Activated naive CD8-positive, alpha-beta T cell treated with anti-CD3 and anti-CD28 coated beads, Interleukin-2, amount 10 ng/mL, durations not matched to agents 7 days and 5 days (primary cell): ENCODE measurements around the gene WDHD1. TPM values are rescaled to one million over a fixed set of nuclear protein-coding genes. Genes with fewer than 3 reads are reported as not detected.
"Not testable (repeated sequence)": the region's sequence is repeated elsewhere in the genome, so short reads cannot be mapped to it uniquely, and the experiment has no call there.

ENCODE experiments used
- ATAC-seq: fragments of 150-1000 bp; cut with Tn5 transposase; one replicate; pipeline ENCODE4 v1.10.0; 2021; ENCODE audit warnings: low read depth, moderate library complexity
- POLR2A ChIA-PET: fragments of 350-600 bp; sonication (Branson Sonifier 250); formaldehyde crosslinking; loops from one replicate; lab custom pipeline; 2021; ENCODE audit warnings: antibody characterized with exemption; lab: Charles Lee
- DNase-seq: peaks from one replicate; pipeline ENCODE4 v3.0.0; 2021
- H3K27ac Mint-ChIP-seq: one replicate; pipeline ENCODE4 v1.8.0; 2022; ENCODE audit warnings: mild to moderate bottlenecking, mixed read lengths
- H3K27me3 Mint-ChIP-seq: one replicate; pipeline ENCODE4 v1.8.0; 2022; ENCODE audit warnings: mild to moderate bottlenecking, moderate library complexity, mixed read lengths
- H3K36me3 Mint-ChIP-seq: one replicate; pipeline ENCODE4 v1.8.0; 2021; ENCODE audit warnings: mild to moderate bottlenecking, mixed read lengths
- H3K4me1 Mint-ChIP-seq: one replicate; pipeline ENCODE4 v1.8.0; 2021; ENCODE audit warnings: mixed read lengths
- H3K4me3 Mint-ChIP-seq: one replicate; pipeline ENCODE4 v1.8.0; 2022; ENCODE audit warnings: mild to moderate bottlenecking, moderate library complexity, mixed read lengths
- H3K9me3 Mint-ChIP-seq: one replicate; pipeline ENCODE4 v1.8.0; 2021; ENCODE audit warnings: mixed read lengths
- total RNA-seq, 2 experiments: library from RNA; stranded (reverse); gene quantifications; one replicate each; pipeline ENCODE4 v1.2.3, GENCODE V29; 2021

WDHD1 gene
- total RNA-seq, 2 experiments from 2014 or later = 35.1 to 37.9 TPM

DNA sequence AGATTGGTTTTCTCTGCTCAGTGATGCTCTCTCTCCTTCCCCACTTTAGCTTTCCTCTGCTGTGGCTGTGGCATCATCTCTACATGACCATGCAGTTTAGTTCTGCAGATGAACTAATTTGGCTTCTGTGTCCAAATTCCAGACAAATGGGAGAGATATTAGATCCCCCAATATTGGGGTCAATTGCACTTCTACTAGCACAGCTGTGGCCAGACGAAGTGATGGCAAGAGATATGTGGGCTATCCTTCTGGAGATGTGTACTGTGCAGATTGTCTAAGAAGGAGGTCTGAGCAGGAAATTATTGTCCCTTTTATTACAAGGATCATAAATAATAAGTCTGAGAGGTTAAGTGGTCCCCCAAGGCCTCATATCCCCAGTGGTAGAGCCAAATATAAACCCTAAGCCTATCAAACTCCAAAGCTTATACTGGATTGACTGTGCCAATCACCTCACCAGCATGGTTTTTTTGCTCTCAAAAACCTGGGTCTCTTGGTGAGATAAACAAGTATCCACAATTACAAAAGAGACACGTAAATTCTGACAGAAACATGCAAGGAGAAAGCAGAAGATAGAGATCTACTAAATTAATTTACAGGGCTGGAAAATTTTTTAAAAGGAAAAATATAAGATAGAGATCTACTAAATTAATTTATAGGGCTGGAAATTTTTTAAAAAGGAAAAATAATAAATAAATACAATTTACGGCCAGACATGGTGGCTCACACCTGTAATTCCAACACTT, 95.1 kb downstream of the WDHD1 start:
- H3K4me3 Mint-ChIP-seq = no peak overlapping the region
- H3K27me3 Mint-ChIP-seq = no peaks in the 10 kb centered on the region
- H3K36me3 Mint-ChIP-seq = peaks cover 8% of the 10 kb centered on the region
- no peak overlapping the region for H3K27ac Mint-ChIP-seq
- DNase-seq (no peak), ATAC-seq (no peak)
- H3K9me3 Mint-ChIP-seq = no peaks in the 10 kb centered on the region
- POLR2A ChIA-PET = no interaction called here
- peaks cover 6% of the 10 kb centered on the region for H3K4me1 Mint-ChIP-seq

- no peak for DNase-seq
- Mint-ChIP-seq H3K27me3 (no peaks in the 10 kb centered on the region), H3K4me1 (peaks cover 6% of the 10 kb centered on the region), H3K4me3 (no peak overlapping the region), H3K9me3 (no peaks in the 10 kb centered on the region), H3K27ac (no peak overlapping the region), H3K36me3 (peaks cover 8% of the 10 kb centered on the region)
- POLR2A ChIA-PET = no interaction called here
- ATAC-seq = no peak
Observed at GRCh38 chr14:54931101-54931500, 95.8 kb downstream of the WDHD1 start.

GRCh38 chr14:54929556-54929955, 97.3 kb downstream of the WDHD1 start:
- POLR2A ChIA-PET = no interaction called here
- Mint-ChIP-seq H3K4me3 (no peak overlapping the region), H3K4me1 (peaks cover 6% of the 10 kb centered on the region), H3K27ac (no peak overlapping the region), H3K9me3 (no peaks in the 10 kb centered on the region), H3K27me3 (no peaks in the 10 kb centered on the region), H3K36me3 (peaks cover 8% of the 10 kb centered on the region)
- no peak for DNase-seq
- no peak for ATAC-seq

DNA sequence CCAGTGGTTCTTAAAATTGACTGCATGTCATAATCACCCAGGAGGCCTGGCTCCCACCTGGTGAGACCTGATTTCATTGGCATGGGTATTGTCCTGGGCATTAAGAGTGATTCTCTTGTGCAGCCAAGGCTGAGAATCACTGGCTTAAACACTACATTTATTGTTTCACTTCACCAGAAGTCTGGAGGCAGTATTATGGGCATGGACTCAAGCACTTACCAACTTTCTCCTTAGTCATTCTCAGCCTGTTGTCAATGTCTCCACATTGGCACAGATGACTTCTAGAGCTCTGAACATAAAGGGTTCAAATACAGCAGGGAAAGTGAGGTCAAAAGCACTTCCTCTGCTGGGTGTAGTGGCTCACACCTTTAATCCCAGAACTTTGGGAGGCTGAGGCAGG, 98.7 kb downstream of the WDHD1 start:
- no peak for ATAC-seq
- H3K27ac Mint-ChIP-seq = no peak overlapping the region
- no peaks in the 10 kb centered on the region for H3K9me3 Mint-ChIP-seq
- no peak for DNase-seq
- H3K4me1 Mint-ChIP-seq = peaks cover 6% of the 10 kb centered on the region
- H3K4me3 Mint-ChIP-seq = no peak overlapping the region
- H3K36me3 Mint-ChIP-seq = peaks cover 8% of the 10 kb centered on the region
- POLR2A ChIA-PET = no interaction called here
- no peaks in the 10 kb centered on the region for H3K27me3 Mint-ChIP-seq

- no peaks in the 10 kb centered on the region for H3K9me3 Mint-ChIP-seq
- ATAC-seq = no peak
- peaks cover 8% of the 10 kb centered on the region for H3K4me1 Mint-ChIP-seq
- DNase-seq = no peak
- no peak overlapping the region for H3K27ac Mint-ChIP-seq
- peaks cover 8% of the 10 kb centered on the region for H3K36me3 Mint-ChIP-seq
- no peak overlapping the region for H3K4me3 Mint-ChIP-seq
- H3K27me3 Mint-ChIP-seq = no peaks in the 10 kb centered on the region
- POLR2A ChIA-PET = no interaction called here
Observed at GRCh38 chr14:54927551-54927950, 99.3 kb downstream of the WDHD1 start.

DNA sequence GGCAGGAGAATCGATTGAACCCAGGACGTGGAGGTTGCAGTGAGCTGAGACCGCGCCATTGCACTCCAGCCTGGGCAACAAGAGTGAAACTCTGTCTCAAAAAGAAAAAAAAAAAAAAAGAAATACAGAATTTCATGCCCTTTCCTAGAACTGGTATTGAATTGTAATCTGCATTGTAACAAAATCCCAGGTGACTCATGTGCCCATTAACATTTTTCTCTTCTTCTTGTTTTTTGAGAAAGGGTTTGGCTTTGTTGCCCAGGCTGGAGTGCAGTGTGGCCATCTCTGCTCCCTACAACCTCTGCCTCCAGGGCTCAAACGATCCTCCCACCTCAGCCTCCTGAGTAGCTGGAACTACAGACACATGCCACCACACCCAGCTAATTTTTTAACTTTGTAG, 100.3 kb downstream of the WDHD1 start:
- POLR2A ChIA-PET, H3K27me3 Mint-ChIP-seq, DNase-seq, ATAC-seq, H3K9me3 Mint-ChIP-seq, H3K36me3 Mint-ChIP-seq, H3K4me3 Mint-ChIP-seq, H3K27ac Mint-ChIP-seq: not testable (repeated sequence)
- H3K4me1 Mint-ChIP-seq = peaks cover 11% of the 10 kb centered on the region

GRCh38 chr14:54922598-54922997, 104.3 kb downstream of the WDHD1 start:
- POLR2A ChIA-PET = no interaction called here
- Mint-ChIP-seq H3K27me3 (peaks cover 5% of the 10 kb centered on the region), H3K27ac (no peak overlapping the region), H3K4me1 (peaks cover 10% of the 10 kb centered on the region), H3K36me3 (peaks cover 4% of the 10 kb centered on the region), H3K9me3 (no peaks in the 10 kb centered on the region), H3K4me3 (no peak overlapping the region)
- DNase-seq = no peak
- ATAC-seq = no peak

DNA sequence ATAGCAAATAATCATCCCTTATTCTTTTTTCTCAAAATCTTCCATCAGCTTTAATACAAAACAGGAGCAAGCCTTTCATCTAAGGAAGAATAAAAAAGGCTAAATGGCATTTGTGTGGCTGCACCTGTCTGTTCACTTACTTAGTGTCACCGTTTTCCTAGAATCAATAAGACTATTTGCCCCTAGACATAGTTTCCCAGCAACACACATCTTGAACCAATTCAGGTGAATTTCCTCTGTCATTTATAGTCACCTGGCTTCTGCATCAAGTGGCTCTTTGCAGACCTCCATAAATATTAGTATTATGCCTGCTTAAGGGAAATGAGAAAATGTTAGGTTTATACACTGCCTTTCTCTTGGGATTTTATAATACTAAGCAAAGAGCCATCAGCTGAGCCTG, 106.8 kb downstream of the WDHD1 start:
- ATAC-seq (no peak), DNase-seq (no peak)
- Mint-ChIP-seq H3K27ac (no peak overlapping the region), H3K9me3 (no peaks in the 10 kb centered on the region), H3K4me1 (peaks cover 8% of the 10 kb centered on the region), H3K36me3 (no peaks in the 10 kb centered on the region), H3K27me3 (peaks cover 7% of the 10 kb centered on the region), H3K4me3 (no peak overlapping the region)
- POLR2A ChIA-PET = no interaction called here

- H3K36me3 Mint-ChIP-seq = no peaks in the 10 kb centered on the region
- peaks cover 9% of the 10 kb centered on the region for H3K27me3 Mint-ChIP-seq
- POLR2A ChIA-PET = no interaction called here
- no peak for ATAC-seq
- no peak for DNase-seq
- no peak overlapping the region for H3K27ac Mint-ChIP-seq
- H3K4me1 Mint-ChIP-seq = peaks cover 8% of the 10 kb centered on the region
- H3K9me3 Mint-ChIP-seq = no peaks in the 10 kb centered on the region
- no peak overlapping the region for H3K4me3 Mint-ChIP-seq
Observed at GRCh38 chr14:54919330-54919729, 107.6 kb downstream of the WDHD1 start.

DNA sequence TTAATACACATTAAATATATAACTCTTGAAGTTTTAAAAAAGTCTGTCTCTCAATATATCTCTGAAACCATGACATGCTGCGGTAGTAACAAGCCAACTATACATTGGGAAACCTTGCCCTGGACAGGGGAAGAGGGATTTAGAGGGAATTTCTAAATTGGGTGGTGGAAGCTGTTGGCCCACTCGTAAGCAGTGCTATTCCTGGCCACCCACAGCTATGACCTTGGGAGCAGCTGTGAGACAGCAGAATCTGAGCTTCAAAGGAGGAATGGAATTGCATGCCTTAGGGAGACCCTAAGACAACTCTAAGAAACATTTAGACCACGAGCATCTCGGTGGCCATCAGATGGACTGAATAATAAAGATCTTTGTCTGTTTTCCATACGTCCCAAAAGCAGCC, 108.5 kb downstream of the WDHD1 start:
- DNase-seq (no peak), ATAC-seq (no peak)
- peaks cover 8% of the 10 kb centered on the region for H3K4me1 Mint-ChIP-seq
- POLR2A ChIA-PET = no interaction called here
- no peaks in the 10 kb centered on the region for H3K9me3 Mint-ChIP-seq
- peaks cover 9% of the 10 kb centered on the region for H3K27me3 Mint-ChIP-seq
- H3K27ac Mint-ChIP-seq = no peak overlapping the region
- no peaks in the 10 kb centered on the region for H3K36me3 Mint-ChIP-seq
- H3K4me3 Mint-ChIP-seq = no peak overlapping the region

DNA sequence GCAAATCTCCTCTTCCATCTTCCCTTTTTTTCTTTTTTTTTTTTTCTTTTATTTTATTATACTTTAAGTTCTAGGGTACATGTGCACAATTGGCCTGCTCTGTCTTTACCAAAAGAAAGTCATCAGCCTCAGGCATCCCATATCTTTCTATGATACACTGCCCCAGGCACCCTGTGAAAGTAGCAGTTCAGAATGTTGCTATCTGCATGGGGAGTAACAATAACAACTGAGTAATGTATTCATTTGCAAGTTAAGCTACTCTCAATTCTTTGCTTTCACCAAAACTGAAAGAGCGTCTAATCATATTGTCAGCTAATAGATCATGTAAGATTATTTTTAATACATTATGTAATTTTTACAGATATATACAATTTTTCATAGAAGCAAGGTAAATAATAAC, 110.8 kb downstream of the WDHD1 start:
- POLR2A ChIA-PET = no interaction called here
- ATAC-seq (no peak), DNase-seq (no peak)
- no peak overlapping the region for H3K4me3 Mint-ChIP-seq
- no peaks in the 10 kb centered on the region for H3K36me3 Mint-ChIP-seq
- H3K27me3 Mint-ChIP-seq = peaks cover 9% of the 10 kb centered on the region
- no peaks in the 10 kb centered on the region for H3K9me3 Mint-ChIP-seq
- peaks cover 1% of the 10 kb centered on the region for H3K4me1 Mint-ChIP-seq
- H3K27ac Mint-ChIP-seq = no peak overlapping the region

GRCh38 chr14:54909817-54910558, 116.9 kb downstream of the WDHD1 start:
- no peak overlapping the region for H3K4me3 Mint-ChIP-seq
- peaks cover 2% of the 10 kb centered on the region for H3K27me3 Mint-ChIP-seq
- POLR2A ChIA-PET = no interaction called here
- H3K36me3 Mint-ChIP-seq = peaks cover 5% of the 10 kb centered on the region
- ATAC-seq (no peak), DNase-seq (no peak)
- no peaks in the 10 kb centered on the region for H3K9me3 Mint-ChIP-seq
- no peak overlapping the region for H3K27ac Mint-ChIP-seq
- H3K4me1 Mint-ChIP-seq = peaks cover 24% of the 10 kb centered on the region

DNA sequence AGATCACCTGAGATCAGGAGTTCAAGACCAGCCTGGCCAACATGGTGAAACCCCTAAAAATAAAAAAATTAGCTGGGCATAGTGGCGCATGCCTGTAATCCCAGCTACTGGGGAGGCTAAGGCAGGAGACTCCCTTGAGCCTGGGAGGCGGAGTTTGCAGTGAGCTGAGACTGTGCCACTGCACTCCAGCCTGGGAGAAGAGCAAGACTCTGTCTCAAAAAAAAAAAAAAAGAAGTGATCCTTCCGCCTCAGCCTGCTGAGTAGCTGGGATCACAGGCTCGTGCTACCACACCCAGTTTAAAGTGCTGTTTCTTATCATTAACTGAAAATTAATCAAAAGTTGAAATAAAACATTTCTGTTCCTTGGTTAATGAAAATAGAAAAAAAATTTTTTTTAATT, 117.9 kb downstream of the WDHD1 start:
- H3K4me3 Mint-ChIP-seq, ATAC-seq, H3K9me3 Mint-ChIP-seq, DNase-seq, POLR2A ChIA-PET, H3K27me3 Mint-ChIP-seq, H3K27ac Mint-ChIP-seq, H3K36me3 Mint-ChIP-seq: not testable (repeated sequence)
- H3K4me1 Mint-ChIP-seq = peaks cover 24% of the 10 kb centered on the region

DNA sequence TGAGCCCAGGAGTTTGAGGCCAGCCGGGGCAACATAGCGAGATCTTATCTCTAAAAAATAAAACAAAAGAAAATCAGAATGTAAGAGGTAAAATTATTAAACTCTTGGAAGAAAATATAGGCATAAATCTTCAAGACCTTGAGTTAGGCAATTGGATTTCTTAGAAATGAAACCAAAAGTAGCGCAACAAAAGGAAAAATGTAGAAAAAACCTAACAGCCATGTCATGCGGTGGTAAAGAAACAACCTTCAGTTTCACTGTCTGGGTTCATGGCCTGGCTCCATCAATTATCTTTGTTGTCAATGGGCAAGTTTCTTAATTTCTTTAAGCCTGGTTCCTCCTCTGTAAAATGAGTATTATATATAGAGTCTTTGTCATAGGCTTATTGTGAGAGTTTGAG, 118.7 kb downstream of the WDHD1 start:
- ATAC-seq (peak; percentile 73), DNase-seq (no peak)
- Mint-ChIP-seq H3K9me3 (no peaks in the 10 kb centered on the region), H3K4me1 (peaks cover 26% of the 10 kb centered on the region), H3K4me3 (peak overlapping the region; percentile 74), H3K27me3 (no peaks in the 10 kb centered on the region), H3K36me3 (peaks cover 5% of the 10 kb centered on the region), H3K27ac (peak overlapping the region; percentile 80)
- POLR2A ChIA-PET = interaction anchor here (1.0 kb wide), 1 partner anchor 9 kb away, joined by 4 read pairs; no protein-coding TSS in a partner anchor
